IPS-20b (cell line): ENCODE results near the gene DUSP3.

Experiments used
- H3K27ac ChIP-seq: one replicate; pipeline ENCODE4 v1.5.1; 2013; ENCODE audit warnings: low read length
- H3K27me3 ChIP-seq: 2 replicates; pipeline ENCODE4 v1.6.1; 2013; ENCODE audit warnings: mild to moderate bottlenecking, low read length, inconsistent platforms; ENCODE audit not compliant: insufficient read depth
- H3K36me3 ChIP-seq: 2 replicates; pipeline ENCODE4 v1.6.1; 2013; ENCODE audit warnings: low read depth, mild to moderate bottlenecking, inconsistent platforms, low read length, moderate library complexity; ENCODE audit not compliant: insufficient read depth
- H3K4me1 ChIP-seq: 2 replicates; pipeline ENCODE4 v1.6.1; 2013; ENCODE audit warnings: mild to moderate bottlenecking, control low read depth, inconsistent platforms, low read length, moderate library complexity; ENCODE audit not compliant: insufficient read depth
- H3K4me3 ChIP-seq: 2 replicates; pipeline ENCODE4 v1.5.1; 2013; ENCODE audit warnings: mild to moderate bottlenecking, low read length, inconsistent platforms
- H3K9ac ChIP-seq: 2 replicates; pipeline ENCODE4 v1.6.1; 2013; ENCODE audit warnings: low read depth, mild to moderate bottlenecking, inconsistent platforms, low read length, moderate library complexity
- H3K9me3 ChIP-seq: 2 replicates; pipeline ENCODE4 v1.6.1; 2013; ENCODE audit warnings: mild to moderate bottlenecking, low read depth, low read length, inconsistent platforms; ENCODE audit not compliant: insufficient read depth

The DUSP3 gene

DNA sequence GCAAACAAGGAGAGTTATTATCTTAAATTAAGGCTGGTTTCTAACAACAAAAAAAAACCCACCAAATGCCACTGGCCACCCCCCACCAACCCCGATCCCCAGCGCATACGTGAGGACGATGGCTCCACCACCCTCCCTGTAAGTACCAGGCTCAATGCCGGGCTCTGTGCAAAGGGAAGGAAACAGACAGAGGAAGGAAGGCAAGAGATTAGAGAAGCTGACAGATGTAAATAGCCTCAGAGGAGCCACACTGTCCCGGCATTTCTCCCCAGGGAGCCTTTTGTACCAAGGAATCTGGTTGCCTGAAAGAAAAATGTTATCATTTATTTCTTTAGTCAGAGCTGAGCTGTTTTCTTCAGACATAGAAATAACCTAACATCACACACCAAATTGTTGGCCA is 33.2 kb downstream of the DUSP3 start:
- Histone ChIP-seq H3K27ac (no peak overlapping the region), H3K36me3 (no peaks in the 10 kb centered on the region)

DNA sequence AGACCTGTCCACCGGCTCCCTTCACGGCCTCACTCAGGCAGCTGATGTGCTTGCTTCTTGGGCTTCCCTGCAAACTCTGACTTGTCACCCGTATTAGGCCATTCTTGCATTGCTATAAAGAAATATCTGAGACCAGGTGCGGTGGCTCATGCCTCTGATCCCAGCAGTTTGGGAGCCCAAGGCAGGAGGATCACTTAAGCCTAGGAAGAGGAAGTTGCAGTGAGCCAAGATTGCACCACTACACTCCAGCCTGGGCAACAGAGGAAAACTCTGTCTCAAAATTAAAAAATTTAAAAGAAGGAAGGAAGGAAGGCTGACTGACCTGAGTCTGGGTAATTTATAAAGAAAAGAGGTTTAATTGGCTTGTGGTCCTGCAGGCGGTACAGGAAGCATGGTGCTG is 37.1 kb downstream of the DUSP3 start:
- H3K9me3 ChIP-seq: no peaks in the 10 kb centered on the region
- peaks cover 21% of the 10 kb centered on the region for H3K4me1 ChIP-seq
- no peak overlapping the region for H3K4me3 ChIP-seq
- H3K27me3 ChIP-seq: no peaks in the 10 kb centered on the region
- H3K27ac ChIP-seq: no peak overlapping the region
- H3K36me3 ChIP-seq: no peaks in the 10 kb centered on the region
- H3K9ac ChIP-seq: no peak overlapping the region

More for the DNA sequence above, 33.2 kb downstream of the DUSP3 start:
- Histone ChIP-seq H3K4me3 (no peak overlapping the region), H3K9me3 (no peaks in the 10 kb centered on the region), H3K27me3 (no peaks in the 10 kb centered on the region), H3K4me1 (peaks cover 17% of the 10 kb centered on the region), H3K9ac (no peak overlapping the region; the same call in 1 of the 2 replicates)

- no peak overlapping the region for H3K4me3 ChIP-seq
- H3K36me3 ChIP-seq: no peaks in the 10 kb centered on the region
- H3K4me1 ChIP-seq: peaks cover 16% of the 10 kb centered on the region; the same call in 1 of the 2 replicates
- H3K27me3 ChIP-seq: no peaks in the 10 kb centered on the region
- H3K9me3 ChIP-seq: no peaks in the 10 kb centered on the region
- H3K27ac ChIP-seq: no peak overlapping the region
- no peak overlapping the region for H3K9ac ChIP-seq
These were observed 38.2 kb downstream of the DUSP3 start for GRCh38 chr17:43740541-43740940.

DNA sequence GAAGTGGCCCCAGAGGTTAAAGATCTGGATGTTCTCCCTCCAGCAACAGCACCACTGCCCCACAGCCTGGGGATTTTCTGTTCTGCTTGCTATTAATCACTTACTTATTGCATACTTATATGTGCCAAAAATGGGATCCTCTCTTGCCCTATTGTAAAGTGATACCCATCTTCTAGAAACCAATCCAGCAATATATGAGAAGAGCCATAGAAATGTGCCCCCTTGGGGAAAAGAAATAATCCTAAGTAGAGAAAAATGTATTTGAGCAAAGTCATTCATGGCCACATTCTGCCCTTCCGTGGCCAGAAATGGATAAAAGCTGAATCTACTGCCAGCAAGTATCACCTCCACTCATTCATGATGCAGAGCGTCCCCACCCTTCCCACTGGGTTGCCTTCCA is 41.1 kb downstream of the DUSP3 start:
- Histone ChIP-seq H3K27me3 (no peaks in the 10 kb centered on the region), H3K4me1 (peaks cover 7% of the 10 kb centered on the region; the same call in 1 of the 2 replicates)

GRCh38 chr17:43736389-43736788 is 42.4 kb downstream of the DUSP3 start:
- Histone ChIP-seq H3K4me3 (no peak overlapping the region), H3K9ac (no peak overlapping the region), H3K27me3 (no peaks in the 10 kb centered on the region), H3K36me3 (no peaks in the 10 kb centered on the region), H3K27ac (no peak overlapping the region), H3K9me3 (peaks cover 13% of the 10 kb centered on the region), H3K4me1 (peaks cover 7% of the 10 kb centered on the region; the same call in 1 of the 2 replicates)

More for the DNA sequence above, 41.1 kb downstream of the DUSP3 start:
- H3K27ac ChIP-seq: no peak overlapping the region
- H3K4me3 ChIP-seq: no peak overlapping the region
- H3K9ac ChIP-seq: no peak overlapping the region
- H3K36me3 ChIP-seq: no peaks in the 10 kb centered on the region
- peaks cover 12% of the 10 kb centered on the region for H3K9me3 ChIP-seq

- no peak overlapping the region for H3K9ac ChIP-seq
- H3K4me3 ChIP-seq: no peak overlapping the region
- peaks cover 7% of the 10 kb centered on the region; the same call in 1 of the 2 replicates for H3K4me1 ChIP-seq
- peaks cover 13% of the 10 kb centered on the region for H3K9me3 ChIP-seq
- no peaks in the 10 kb centered on the region for H3K27me3 ChIP-seq
- H3K36me3 ChIP-seq: no peaks in the 10 kb centered on the region
- no peak overlapping the region for H3K27ac ChIP-seq
These were observed 44.4 kb downstream of the DUSP3 start for GRCh38 chr17:43734376-43734775.

- no peaks in the 10 kb centered on the region for H3K27me3 ChIP-seq
- no peak overlapping the region for H3K9ac ChIP-seq
- no peak overlapping the region for H3K27ac ChIP-seq
- peaks cover 13% of the 10 kb centered on the region for H3K9me3 ChIP-seq
- no peaks in the 10 kb centered on the region for H3K36me3 ChIP-seq
- peaks cover 7% of the 10 kb centered on the region; the same call in 1 of the 2 replicates for H3K4me1 ChIP-seq
- no peak overlapping the region for H3K4me3 ChIP-seq
These were observed 44.8 kb downstream of the DUSP3 start for GRCh38 chr17:43733956-43734355.

- no peak overlapping the region for H3K4me3 ChIP-seq
- no peaks in the 10 kb centered on the region for H3K36me3 ChIP-seq
- peaks cover 13% of the 10 kb centered on the region for H3K9me3 ChIP-seq
- peaks cover 7% of the 10 kb centered on the region; the same call in 1 of the 2 replicates for H3K4me1 ChIP-seq
- no peak overlapping the region for H3K9ac ChIP-seq
- H3K27ac ChIP-seq: no peak overlapping the region
- no peaks in the 10 kb centered on the region for H3K27me3 ChIP-seq
These were observed 45.8 kb downstream of the DUSP3 start for GRCh38 chr17:43732958-43733357.

- Histone ChIP-seq H3K4me3 (no peak overlapping the region), H3K4me1 (no peaks in the 10 kb centered on the region), H3K9ac (no peak overlapping the region), H3K27ac (no peak overlapping the region), H3K27me3 (no peaks in the 10 kb centered on the region), H3K9me3 (peaks cover 5% of the 10 kb centered on the region; the same call in 1 of the 2 replicates), H3K36me3 (no peaks in the 10 kb centered on the region)
These were observed 50.7 kb downstream of the DUSP3 start for GRCh38 chr17:43728081-43728480.

GRCh38 chr17:43723697-43724359 is 54.9 kb downstream of the DUSP3 start:
- Histone ChIP-seq H3K4me1 (no peaks in the 10 kb centered on the region; the same call in 1 of the 2 replicates), H3K4me3 (no peak overlapping the region), H3K27me3 (peaks cover 11% of the 10 kb centered on the region), H3K9me3 (no peaks in the 10 kb centered on the region), H3K36me3 (no peaks in the 10 kb centered on the region), H3K9ac (no peak overlapping the region), H3K27ac (no peak overlapping the region)

GRCh38 chr17:43722870-43723665 is 55.7 kb downstream of the DUSP3 start:
- no peak overlapping the region for H3K4me3 ChIP-seq
- H3K9ac ChIP-seq: no peak overlapping the region
- H3K27ac ChIP-seq: no peak overlapping the region
- H3K36me3 ChIP-seq: no peaks in the 10 kb centered on the region
- H3K4me1 ChIP-seq: peaks cover 6% of the 10 kb centered on the region; the same call in 1 of the 2 replicates
- peaks cover 11% of the 10 kb centered on the region for H3K27me3 ChIP-seq
- no peaks in the 10 kb centered on the region for H3K9me3 ChIP-seq

DNA sequence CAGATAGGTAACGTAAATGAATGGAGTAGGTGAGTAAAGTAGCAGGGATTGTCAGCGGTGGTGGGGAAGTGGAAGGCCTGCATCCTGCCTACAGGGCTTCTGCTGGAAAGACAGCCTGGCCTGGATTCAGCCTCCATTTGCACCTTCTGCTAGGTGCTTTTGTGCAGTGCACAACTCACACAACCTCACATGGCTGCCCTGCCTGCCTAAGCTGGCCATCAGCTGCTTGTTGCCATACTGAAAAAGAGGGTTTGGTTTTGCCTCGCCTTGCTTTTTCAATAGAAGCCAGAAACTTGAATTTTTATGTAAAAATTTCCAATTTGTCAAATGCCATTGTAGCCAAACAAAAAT is 56.5 kb downstream of the DUSP3 start:
- no peak overlapping the region for H3K9ac ChIP-seq
- peaks cover 11% of the 10 kb centered on the region for H3K27me3 ChIP-seq
- H3K4me3 ChIP-seq: no peak overlapping the region
- H3K4me1 ChIP-seq: peaks cover 6% of the 10 kb centered on the region; the same call in 1 of the 2 replicates
- H3K36me3 ChIP-seq: no peaks in the 10 kb centered on the region
- no peaks in the 10 kb centered on the region for H3K9me3 ChIP-seq
- no peak overlapping the region for H3K27ac ChIP-seq
